ENCODE data around the gene PCDHGB5.
"Not testable (repeated sequence)": the region's sequence is repeated elsewhere in the genome, so short reads cannot be mapped to it uniquely, and the experiment has no call there.

DNA sequence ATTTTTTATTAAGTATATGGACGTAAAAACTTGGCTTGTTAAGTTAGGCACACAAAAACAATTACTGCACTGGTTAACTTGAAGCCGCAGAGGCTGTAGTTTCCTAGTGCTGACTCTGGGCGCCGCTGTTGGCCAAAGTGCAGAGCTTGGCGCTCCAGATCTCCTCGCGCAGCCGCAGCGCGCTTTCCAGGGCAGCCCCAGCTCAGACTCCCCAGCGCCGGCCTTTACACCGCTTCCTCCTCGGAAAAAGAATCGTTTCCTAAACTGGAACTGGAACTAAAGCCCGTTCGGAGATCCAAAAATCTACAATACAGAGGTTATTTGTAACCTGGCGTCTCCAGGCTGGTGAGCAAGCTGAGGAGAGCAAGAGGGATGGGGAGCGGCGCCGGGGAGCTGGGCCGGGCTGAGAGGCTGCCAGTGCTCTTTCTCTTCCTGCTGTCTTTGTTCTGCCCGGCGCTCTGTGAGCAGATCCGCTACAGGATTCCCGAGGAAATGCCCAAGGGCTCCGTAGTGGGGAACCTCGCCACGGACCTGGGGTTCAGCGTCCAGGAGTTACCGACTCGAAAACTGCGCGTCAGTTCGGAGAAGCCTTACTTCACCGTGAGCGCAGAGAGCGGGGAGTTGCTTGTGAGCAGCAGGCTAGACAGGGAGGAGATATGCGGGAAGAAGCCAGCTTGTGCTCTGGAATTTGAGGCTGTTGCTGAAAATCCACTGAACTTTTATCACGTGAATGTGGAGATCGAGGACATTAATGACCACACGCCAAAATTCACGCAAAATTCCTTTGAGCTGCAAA, at the start of gene PCDHGB5:
- TF ChIP-seq, protein P1, sequence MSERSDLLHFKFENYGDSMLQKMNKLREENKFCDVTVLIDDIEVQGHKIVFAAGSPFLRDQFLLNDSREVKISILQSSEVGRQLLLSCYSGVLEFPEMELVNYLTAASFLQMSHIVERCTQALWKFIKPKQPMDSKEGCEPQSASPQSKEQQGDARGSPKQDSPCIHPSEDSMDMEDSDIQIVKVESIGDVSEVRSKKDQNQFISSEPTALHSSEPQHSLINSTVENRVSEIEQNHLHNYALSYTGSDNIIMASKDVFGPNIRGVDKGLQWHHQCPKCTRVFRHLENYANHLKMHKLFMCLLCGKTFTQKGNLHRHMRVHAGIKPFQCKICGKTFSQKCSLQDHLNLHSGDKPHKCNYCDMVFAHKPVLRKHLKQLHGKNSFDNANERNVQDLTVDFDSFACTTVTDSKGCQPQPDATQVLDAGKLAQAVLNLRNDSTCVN (CRISPR knock-in tag; IDR thresholded peaks at IDR 0.05; ENCODE audit: borderline replicate concordance): not testable (repeated sequence)
- TF ChIP-seq ISL2, ARID5B, SP2, ZFP62 (CRISPR knock-in tag; IDR thresholded peaks at IDR 0.05): not testable (repeated sequence)
